ENCODE measurements around the gene HOXC6. TPM values are rescaled to one million over a fixed set of nuclear protein-coding genes. Genes with fewer than 3 reads are reported as not detected.

HOXC6 gene
- total RNA-seq, 1 experiment from 2014 or later: not detected

DNA sequence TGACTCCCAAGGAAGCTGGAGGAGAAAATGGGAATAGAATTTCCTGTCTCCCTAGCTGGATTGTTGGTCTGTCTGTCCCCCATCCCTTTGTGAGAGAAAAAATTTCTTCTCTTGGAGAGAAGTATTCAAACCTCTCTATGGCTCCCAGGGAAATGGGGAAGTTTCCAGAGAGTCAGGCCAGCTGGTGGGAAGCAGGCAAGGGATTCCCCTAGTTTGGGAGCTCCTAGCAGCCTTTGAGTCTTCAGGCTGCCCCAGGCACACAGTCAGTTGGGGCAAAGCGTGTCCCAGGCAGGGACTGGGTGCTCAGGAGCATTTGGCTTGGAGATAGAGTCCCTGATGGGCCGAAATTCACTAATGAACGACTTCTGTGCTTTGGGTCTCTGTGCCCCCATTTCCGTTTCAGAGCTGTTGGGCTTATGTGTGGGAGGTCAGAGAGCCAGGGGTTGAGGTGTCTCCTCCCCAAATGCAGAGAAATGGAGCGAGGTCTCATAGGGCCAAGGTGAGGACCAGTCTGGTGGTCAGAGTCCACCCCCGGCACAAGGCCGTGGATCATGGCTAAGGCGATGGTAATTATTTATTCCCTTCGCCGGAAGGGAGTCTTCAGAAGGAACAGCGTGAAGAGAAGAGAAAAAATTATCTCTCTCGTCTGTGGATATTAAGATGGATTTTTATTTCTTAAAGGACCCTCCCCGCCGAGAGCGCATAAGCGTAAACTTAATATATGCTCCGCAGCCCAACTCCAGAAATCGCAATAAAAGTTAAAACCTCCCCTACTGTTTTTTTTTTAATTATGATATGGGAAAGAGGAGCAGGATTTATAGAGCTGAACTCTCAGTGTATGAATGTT, 34.9 kb upstream of the HOXC6 start:
- no peaks in the 10 kb centered on the region for H3K36me3 Mint-ChIP-seq
- TF ChIP-seq, protein P1, sequence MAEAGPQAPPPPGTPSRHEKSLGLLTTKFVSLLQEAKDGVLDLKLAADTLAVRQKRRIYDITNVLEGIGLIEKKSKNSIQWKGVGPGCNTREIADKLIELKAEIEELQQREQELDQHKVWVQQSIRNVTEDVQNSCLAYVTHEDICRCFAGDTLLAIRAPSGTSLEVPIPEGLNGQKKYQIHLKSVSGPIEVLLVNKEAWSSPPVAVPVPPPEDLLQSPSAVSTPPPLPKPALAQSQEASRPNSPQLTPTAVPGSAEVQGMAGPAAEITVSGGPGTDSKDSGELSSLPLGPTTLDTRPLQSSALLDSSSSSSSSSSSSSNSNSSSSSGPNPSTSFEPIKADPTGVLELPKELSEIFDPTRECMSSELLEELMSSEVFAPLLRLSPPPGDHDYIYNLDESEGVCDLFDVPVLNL (CRISPR knock-in tag; IDR thresholded peaks at IDR 0.05; ENCODE audit: borderline replicate concordance, low read depth): no peak
- no peak for TF ChIP-seq ZNF263 (CRISPR knock-in tag; IDR thresholded peaks at IDR 0.05; ENCODE audit: low read depth)
- no peak for TF ChIP-seq KAT7 (CRISPR knock-in tag; IDR thresholded peaks at IDR 0.05; ENCODE audit: borderline replicate concordance)
- no peak overlapping the region for H3K27ac Mint-ChIP-seq
- no peak overlapping the region for H3K4me3 Mint-ChIP-seq
- peaks cover 44% of the 10 kb centered on the region for H3K4me1 Mint-ChIP-seq
- peaks cover 100% of the 10 kb centered on the region for H3K27me3 Mint-ChIP-seq (ENCODE audit: low read depth)
- CTCF ChIA-PET: interaction anchor here (0.7 to 3.2 kb wide), 5 partner anchors 12 to 221 kb away, joined by 3 to 12 read pairs (median 4); no protein-coding TSS in a partner anchor
- no peaks in the 10 kb centered on the region for H3K9me3 Mint-ChIP-seq
- POLR2A ChIA-PET: interaction anchor here (0.9 kb wide), 1 partner anchor 24 kb away, joined by 3 read pairs; no protein-coding TSS in a partner anchor
- ATAC-seq (no peak), DNase-seq (ENCODE audit: low spot score) (no peak)

DNA sequence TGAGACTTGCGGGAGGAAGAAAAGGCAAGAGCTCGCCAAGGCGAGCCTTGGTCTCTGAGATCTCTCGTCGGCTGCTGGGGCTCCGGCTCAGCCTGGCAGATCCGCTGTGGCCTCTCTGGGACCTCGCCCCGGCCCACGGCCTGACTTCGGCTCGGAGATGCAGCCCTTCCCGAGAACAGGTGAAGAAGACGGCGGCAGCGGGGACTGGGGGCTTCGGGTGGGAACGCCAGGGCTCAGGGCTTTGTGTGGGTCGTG, 34.3 kb upstream of the HOXC6 start:
- ATAC-seq: no peak
- Mint-ChIP-seq H3K27me3 (ENCODE audit: low read depth) (peaks cover 100% of the 10 kb centered on the region), H3K27ac (no peak overlapping the region), H3K4me3 (peak overlapping the region; percentile 14; the same call in 1 of the 2 replicates), H3K36me3 (no peaks in the 10 kb centered on the region), H3K9me3 (no peaks in the 10 kb centered on the region), H3K4me1 (peaks cover 42% of the 10 kb centered on the region)
- no peak for DNase-seq (ENCODE audit: low spot score)
- TF ChIP-seq IRF1 (CRISPR knock-in tag; IDR thresholded peaks at IDR 0.05) (no peak), ATF1 (CRISPR knock-in tag; IDR thresholded peaks at IDR 0.05) (no peak)
- CTCF ChIA-PET: interaction anchor here (0.9 to 1.7 kb wide), 2 partner anchors 12 to 214 kb away, joined by 3 to 8 read pairs; no protein-coding TSS in a partner anchor
- POLR2A ChIA-PET: interaction anchor here (0.9 kb wide), 1 partner anchor 24 kb away, joined by 3 read pairs; no protein-coding TSS in a partner anchor

DNA sequence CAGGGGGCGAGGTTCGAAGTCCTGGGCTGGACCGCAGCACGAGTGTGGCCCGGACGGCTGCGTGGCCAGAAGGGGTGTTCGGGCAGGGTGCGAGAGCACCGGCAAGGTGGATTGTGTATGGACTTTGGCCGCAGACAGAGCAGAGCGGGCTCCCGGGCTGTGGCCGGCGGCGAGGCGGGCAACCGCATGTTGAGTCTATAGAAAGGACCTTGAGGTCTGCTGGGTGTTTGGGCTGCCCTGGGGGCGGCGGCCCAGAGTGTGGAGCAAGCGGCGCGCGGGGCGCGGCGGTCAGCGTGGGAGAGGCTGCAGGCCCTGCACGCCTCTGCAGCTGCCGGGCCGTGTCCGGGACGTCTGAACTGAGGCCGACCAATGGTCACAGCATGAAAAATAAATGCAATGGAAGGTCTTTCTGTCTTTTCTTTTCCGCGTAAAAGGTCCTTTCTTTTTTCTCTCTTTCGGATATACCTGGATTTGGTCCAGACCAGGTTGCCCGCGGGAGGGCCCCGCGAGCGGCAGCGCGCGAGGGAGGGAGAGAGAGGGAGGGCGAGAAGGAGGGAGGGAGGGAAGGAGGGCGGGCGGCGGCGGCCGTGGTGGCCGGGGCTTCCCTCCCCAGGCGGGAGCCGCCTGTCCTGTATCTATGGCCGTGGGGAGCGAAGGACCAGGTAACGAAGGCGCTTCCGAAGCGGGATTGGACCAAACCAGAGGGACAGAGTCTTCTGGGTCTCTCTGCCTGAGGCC, 33.8 kb upstream of the HOXC6 start:
- H3K27ac Mint-ChIP-seq: no peak overlapping the region
- DNase-seq (ENCODE audit: low spot score) (no peak), ATAC-seq (no peak; the same call in 1 of the 2 replicates)
- H3K27me3 Mint-ChIP-seq (ENCODE audit: low read depth): peaks cover 100% of the 10 kb centered on the region
- ChIA-PET POLR2A (interaction anchor here (0.9 kb wide), 1 partner anchor 23 kb away, joined by 3 read pairs; no protein-coding TSS in a partner anchor), CTCF (interaction anchor here (0.6 to 2.1 kb wide), 10 partner anchors 8 to 248 kb away, joined by 3 to 10 read pairs (median 6); partner anchors contain the start of genes HOXC10 and HOXC5)
- peaks cover 38% of the 10 kb centered on the region for H3K4me1 Mint-ChIP-seq
- TF ChIP-seq IRF2 (CRISPR knock-in tag; IDR thresholded peaks at IDR 0.05; ENCODE audit: borderline replicate concordance, low read depth) (no peak), ZNF121 (CRISPR knock-in tag; IDR thresholded peaks at IDR 0.05) (no peak), PRDM15 (CRISPR knock-in tag; IDR thresholded peaks at IDR 0.05) (peak; percentile 63; the same call in 1 of the 2 replicates), ZNF219 (CRISPR knock-in tag; IDR thresholded peaks at IDR 0.05; ENCODE audit: borderline replicate concordance) (no peak)
- H3K36me3 Mint-ChIP-seq: no peaks in the 10 kb centered on the region
- H3K9me3 Mint-ChIP-seq: no peaks in the 10 kb centered on the region
- H3K4me3 Mint-ChIP-seq: peak overlapping the region; percentile 56

DNA sequence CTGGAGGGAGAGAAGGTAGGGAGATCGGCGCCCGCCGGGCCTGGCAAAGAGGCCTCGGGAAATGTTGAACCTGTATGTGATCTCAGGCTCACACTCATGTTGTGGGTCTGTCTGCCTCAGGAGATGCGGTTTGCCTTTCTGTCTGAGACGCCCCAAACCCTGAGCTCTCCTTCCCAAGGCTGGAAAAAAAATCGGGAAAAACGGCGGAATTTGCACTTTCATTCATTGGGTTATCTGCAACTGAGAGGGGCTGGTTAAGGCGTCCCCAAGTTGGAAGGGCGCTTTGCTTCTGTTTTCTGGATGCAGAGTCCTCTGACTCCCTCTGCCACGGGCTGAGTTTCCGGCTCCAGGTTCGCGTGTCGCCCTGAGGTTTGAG, 33.2 kb upstream of the HOXC6 start:
- POLR2A ChIA-PET: no interaction called here
- no peak for ATAC-seq
- H3K27ac Mint-ChIP-seq: no peak overlapping the region

More for the DNA sequence above, 33.2 kb upstream of the HOXC6 start:
- CTCF ChIA-PET: interaction anchor here (0.6 to 2.1 kb wide), 11 partner anchors 9 to 248 kb away, joined by 3 to 10 read pairs (median 6); partner anchors contain the start of genes HOXC10 and HOXC5
- DNase-seq (ENCODE audit: low spot score): no peak
- Mint-ChIP-seq H3K27me3 (ENCODE audit: low read depth) (peaks cover 100% of the 10 kb centered on the region), H3K4me3 (peak overlapping the region; percentile 56), H3K36me3 (no peaks in the 10 kb centered on the region), H3K9me3 (no peaks in the 10 kb centered on the region), H3K4me1 (peaks cover 39% of the 10 kb centered on the region)
- TF ChIP-seq PRDM15 (CRISPR knock-in tag; IDR thresholded peaks at IDR 0.05) (peak; percentile 45; the same call in 1 of the 2 replicates), ATF1 (CRISPR knock-in tag; IDR thresholded peaks at IDR 0.05) (no peak)

All from WTC11 (cell line).